Neutrophil (primary cell): ENCODE results near the gene NXT1.

Experiments used
- H3K27ac ChIP-seq: fragments of 200-600 bp; sonication (generic); 2 replicates; pipeline ENCODE4 v1.5.1; 2016; ENCODE audit warnings: mild to moderate bottlenecking, moderate library complexity
- H3K27me3 ChIP-seq: fragments of 200-600 bp; sonication (generic); 2 replicates; pipeline ENCODE4 v1.6.0; 2016; ENCODE audit warnings: mild to moderate bottlenecking
- H3K36me3 ChIP-seq: fragments of 200-600 bp; sonication (generic); 2 replicates; pipeline ENCODE4 v1.5.1; 2017
- H3K4me1 ChIP-seq, 2 experiments: fragments of 200-600 bp in 1 of 2; sonication (generic) in 1 of 2; 1 replicate in 1 of 2; 2 replicates in 1 of 2; pipeline versions ENCODE4 v1.5.1 to v1.6.1; 2013 to 2016; ENCODE audit warnings: low read depth in 1 of 2, low read length in 1 of 2, mild to moderate bottlenecking in 1 of 2, moderate library complexity in 1 of 2; ENCODE audit not compliant: control insufficient read depth in 1 of 2, insufficient read depth in 1 of 2
- H3K4me3 ChIP-seq, 2 experiments: fragments of 200-600 bp in 1 of 2; sonication (generic) in 1 of 2; 1 replicate in 1 of 2; 2 replicates in 1 of 2; pipeline ENCODE4 v1.5.1; 2013 to 2016; ENCODE audit warnings: low read depth in 1 of 2, low read length in 1 of 2, mild to moderate bottlenecking in 1 of 2, moderate library complexity in 1 of 2
- H3K9me3 ChIP-seq: fragments of 200-600 bp; sonication (generic); 2 replicates; pipeline ENCODE4 v1.5.1; 2016
- CTCF ChIP-seq: fragments of 200-600 bp; sonication (generic); IDR thresholded peaks from 2 replicates; pipeline ENCODE4 v1.5.1; 2016; ENCODE audit warnings: antibody characterized with exemption

NXT1 gene

GRCh38 chr20:23350196-23350903 lies at the start of gene NXT1:
Gene NXT1 (plus strand): TSS chr20:23350791. CDS start chr20:23354042, 3,251 bp downstream.
- Histone ChIP-seq H3K9me3 (no peaks in the 10 kb centered on the region), H3K4me1 (peaks cover 18% of the 10 kb centered on the region in 2 experiments), H3K27me3 (no peaks in the 10 kb centered on the region), H3K36me3 (peaks cover 7% of the 10 kb centered on the region), H3K4me3 (peak within 1 kb of the TSS; percentile 84 to 91), H3K27ac (peak within 1 kb of the TSS; percentile 90)
- TF ChIP-seq CTCF, result peak; percentile 50

DNA sequence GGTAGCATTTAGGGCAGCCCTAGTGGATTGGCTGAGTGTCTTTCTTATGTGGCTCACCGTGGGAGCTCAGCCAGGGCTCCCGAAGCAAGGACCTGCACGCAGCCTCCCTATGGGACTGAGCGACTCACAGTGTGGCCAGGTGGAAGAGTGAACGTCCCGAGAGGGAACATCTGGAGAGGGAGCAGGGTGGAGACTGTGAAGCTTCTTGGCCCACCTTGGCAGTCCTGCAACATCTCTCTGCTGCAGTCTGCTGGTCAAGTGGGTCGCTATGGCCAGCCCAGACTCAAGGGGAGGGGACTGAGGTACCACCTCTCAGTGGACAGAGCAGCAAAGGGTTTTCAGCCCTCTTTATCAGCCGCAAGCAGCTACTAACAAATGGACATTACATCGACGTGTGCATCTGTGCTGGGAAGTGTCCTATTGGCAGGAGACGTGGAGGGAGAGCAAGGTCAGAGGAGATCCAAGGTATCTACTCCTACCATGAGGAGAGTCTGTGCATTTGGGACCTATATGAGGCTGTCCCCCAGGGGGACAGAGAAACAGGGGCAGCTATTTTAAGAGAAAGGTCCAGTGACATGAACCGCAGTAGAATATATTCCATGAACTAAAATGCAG lies 49.0 kb upstream of the NXT1 start:
- no peak for TF ChIP-seq CTCF

DNA sequence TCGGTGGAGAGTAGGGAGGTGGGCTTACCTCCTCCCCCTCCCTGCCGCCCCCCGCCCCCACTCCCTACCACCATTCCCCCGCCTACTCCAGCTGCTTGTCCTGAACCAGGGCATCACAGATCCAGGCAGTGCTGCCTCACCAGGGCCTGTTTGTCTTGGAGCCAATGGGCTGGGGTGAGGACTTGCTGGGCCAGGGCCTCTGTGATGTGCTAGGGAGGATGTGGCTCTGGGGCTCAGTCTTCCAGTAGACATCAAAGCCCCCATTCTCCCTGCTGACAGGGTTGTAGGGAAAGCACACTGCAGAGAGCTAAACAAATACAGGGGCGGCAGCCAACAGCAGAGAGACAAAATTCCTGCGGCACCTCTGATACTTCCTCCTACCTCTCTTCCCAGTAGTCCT lies 48.2 kb upstream of the NXT1 start:
- Histone ChIP-seq H3K9me3 (no peaks in the 10 kb centered on the region), H3K27ac (no peak overlapping the region), H3K27me3 (no peaks in the 10 kb centered on the region), H3K4me1 (no peaks in the 10 kb centered on the region), H3K36me3 (no peaks in the 10 kb centered on the region), H3K4me3 (no peak overlapping the region)
- TF ChIP-seq CTCF, result no peak

More for the DNA sequence above, 49.0 kb upstream of the NXT1 start:
- H3K4me1 ChIP-seq, result no peaks in the 10 kb centered on the region
- H3K27me3 ChIP-seq, result no peaks in the 10 kb centered on the region
- H3K9me3 ChIP-seq, result no peaks in the 10 kb centered on the region
- no peak overlapping the region for H3K4me3 ChIP-seq
- H3K36me3 ChIP-seq, result no peaks in the 10 kb centered on the region
- no peak overlapping the region for H3K27ac ChIP-seq

DNA sequence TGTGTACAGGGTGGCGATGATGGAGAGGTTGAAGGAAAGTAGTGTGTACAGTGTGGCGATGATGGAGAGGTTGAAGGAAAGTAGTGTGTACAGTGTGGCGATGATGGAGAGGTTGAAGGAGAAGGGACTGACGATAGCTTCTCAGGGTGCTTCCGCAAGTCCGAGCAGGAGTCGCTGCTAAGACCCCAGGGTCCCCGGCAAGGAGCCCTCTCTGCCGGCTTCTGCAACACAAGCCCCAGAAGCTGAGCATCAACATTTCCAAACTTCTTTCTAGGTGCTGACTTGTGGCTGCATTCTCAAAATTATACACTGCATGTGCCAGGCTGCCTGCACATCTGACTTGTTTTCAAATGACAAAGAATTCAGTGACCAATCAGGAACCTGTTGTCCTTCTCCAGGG lies 47.8 kb upstream of the NXT1 start:
- Histone ChIP-seq H3K27ac (no peak overlapping the region), H3K4me1 (no peaks in the 10 kb centered on the region), H3K36me3 (no peaks in the 10 kb centered on the region), H3K27me3 (no peaks in the 10 kb centered on the region), H3K9me3 (no peaks in the 10 kb centered on the region), H3K4me3 (no peak overlapping the region)
- TF ChIP-seq CTCF, result no peak

DNA sequence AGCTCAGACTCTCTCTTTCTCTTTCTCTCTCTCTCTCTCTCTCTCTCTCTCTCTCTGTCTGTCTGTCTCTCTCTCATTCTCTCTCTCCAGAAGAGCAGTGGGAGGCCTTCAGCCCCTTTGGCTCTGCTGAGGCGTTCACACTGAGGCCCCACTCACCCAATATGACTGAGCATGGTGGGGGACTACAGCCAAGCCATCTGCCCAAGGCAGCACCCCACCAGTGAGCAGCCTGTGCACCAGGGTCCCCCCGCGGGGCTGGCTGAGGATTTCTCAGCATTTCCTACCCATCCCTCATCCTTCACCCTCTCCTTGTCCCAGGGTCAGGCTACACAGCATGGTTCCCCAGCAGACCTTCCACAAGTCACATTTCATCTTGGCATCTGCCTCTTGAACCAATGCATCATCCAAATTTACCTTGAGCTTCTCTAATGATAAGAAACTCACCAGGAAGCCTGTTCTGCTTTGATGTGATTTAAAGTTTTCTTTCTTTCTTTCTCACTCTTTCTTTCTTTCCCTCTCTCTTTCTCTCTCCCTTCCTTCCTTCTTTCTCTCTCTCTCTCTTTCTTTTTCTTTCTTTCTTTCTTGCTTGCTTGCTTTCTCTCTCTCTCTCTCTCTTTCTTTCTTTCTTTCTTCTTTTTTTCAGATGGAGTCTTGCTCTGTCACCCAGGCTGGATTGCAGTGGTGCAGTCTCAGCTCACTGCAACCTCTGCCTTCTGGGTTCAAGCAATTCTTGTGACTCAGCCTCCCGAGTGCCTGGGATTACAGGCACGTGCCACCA lies 47.1 kb upstream of the NXT1 start:
- TF ChIP-seq CTCF, result no peak
- H3K4me1 ChIP-seq, result no peaks in the 10 kb centered on the region
- no peak overlapping the region for H3K4me3 ChIP-seq
- no peaks in the 10 kb centered on the region for H3K9me3 ChIP-seq
- no peaks in the 10 kb centered on the region for H3K36me3 ChIP-seq
- H3K27ac ChIP-seq, result no peak overlapping the region
- no peaks in the 10 kb centered on the region for H3K27me3 ChIP-seq
